Esophagus muscularis mucosa (tissue), 4 donors: ENCODE data around the gene PRRT3. TPM values are rescaled to one million over a fixed set of nuclear protein-coding genes. Genes with fewer than 3 reads are reported as not detected.

Experiments used
- DNase-seq: peaks from one replicate; pipeline ENCODE4 v3.0.0-alpha.2; 2017; ENCODE audit errors: extremely low spot score
- H3K27ac ChIP-seq, 4 donors: fragments of 200-600 bp; sonication (generic); replicated peaks in 1 of 4; 1 replicate in 3 of 4; 2 replicates in 1 of 4; pipeline ENCODE4 v1.5.1; 2016 to 2019; ENCODE audit warnings: mild to moderate bottlenecking in 1 of 4
- H3K27me3 ChIP-seq, 4 donors: fragments of 200-600 bp; sonication (generic); one replicate each; pipeline versions ENCODE4 v1.5.1 to v1.6.0; 2016 to 2019
- H3K36me3 ChIP-seq, 4 donors: fragments of 200-600 bp; sonication (generic); one replicate each; pipeline ENCODE4 v1.5.1; 2016 to 2019
- H3K4me1 ChIP-seq, 4 donors: fragments of 200-600 bp; sonication (generic); one replicate each; pipeline ENCODE4 v1.5.1; 2016 to 2019
- H3K4me3 ChIP-seq, 4 donors: fragments of 200-600 bp; sonication (generic); 1 replicate in 2 of 4; 2 replicates in 2 of 4; pipeline ENCODE4 v1.5.1; 2016 to 2019; ENCODE audit warnings: mild to moderate bottlenecking in 4 of 4, moderate library complexity in 1 of 4
- H3K9me3 ChIP-seq, 4 donors: fragments of 200-600 bp; sonication (generic); 1 replicate in 3 of 4; 2 replicates in 1 of 4; pipeline ENCODE4 v1.5.1; 2016 to 2019
- CTCF ChIP-seq, 3 experiments: fragments of 200-600 bp in 2 of 3; fragments of 450-650 bp in 1 of 3; sonication (generic) in 2 of 3; IDR thresholded peaks; one replicate each; pipeline ENCODE4 v1.5.1; 2017 to 2019; ENCODE audit warnings: antibody characterized with exemption in 3 of 3, mild to moderate bottlenecking in 2 of 3, moderate library complexity in 1 of 3
- EP300 ChIP-seq: sonication (generic); formaldehyde crosslinking; IDR thresholded peaks from one replicate; pipeline ENCODE4 v1.6.1; 2017; ENCODE audit warnings: antibody characterized with exemption
- POLR2A ChIP-seq: fragments of 450-650 bp; IDR thresholded peaks from one replicate; pipeline ENCODE4 v1.6.1; 2017; ENCODE audit warnings: antibody characterized with exemption, moderate library complexity, mild to moderate bottlenecking, low read depth
- POLR2AphosphoS5 ChIP-seq, 2 donors: sonication (generic); formaldehyde crosslinking; IDR thresholded peaks; one replicate each; pipeline ENCODE4 v1.6.1; 2017; ENCODE audit warnings: antibody characterized with exemption in 2 of 2
- WGBS: methylation state at CpG from one replicate; pipeline ENCODE4 v1.1.5; 2018; 5-methylcytosine and 5-hydroxymethylcytosine counted together
- intact Hi-C: fragments of 100-400 bp; cut with DNase I; formaldehyde crosslinking; loops from one replicate; pipeline ENCODE4 v1.15.1; 2023
- total RNA-seq, 4 donors: library from RNA; depleted of rRNA; stranded (reverse); fragments of >200 nt; gene quantifications; one replicate each; pipeline versions ENCODE4 v1.1.0 to v1.2.1, GENCODE V29; 2016

Gene PRRT3
- total RNA-seq, 4 donors from 2014 or later, result 0.83 to 2.5 (median 2.0) TPM

- peaks cover 10 to 45% (median 38%) of the 10 kb centered on the region in 4 donors for H3K36me3 ChIP-seq
- intact Hi-C loops, result no loop called here
- H3K27ac ChIP-seq, result peak overlapping the region; percentile 87 to 93 (median 90)
- H3K4me3 ChIP-seq, result peak overlapping the region; percentile 65 to 79 (median 71)
- peaks cover 0 to 6% (median 0%) of the 10 kb centered on the region in 4 donors for H3K27me3 ChIP-seq
- 15% methylated on average over 8 of the region's 90 CpGs for WGBS
- peaks cover 13 to 47% (median 33%) of the 10 kb centered on the region in 4 donors for H3K4me1 ChIP-seq
- TF ChIP-seq POLR2AphosphoS5 (IDR thresholded peaks at IDR 0.05) (peak; percentile 78 to 81), CTCF (IDR thresholded peaks at IDR 0.05) (peak; percentile 73 to 81 (median 79)), POLR2A (no peak)
- peak; percentile 93 for DNase-seq
- no peaks in the 10 kb centered on the region for H3K9me3 ChIP-seq
These were observed 5.8 kb downstream of the PRRT3 start for GRCh38 chr3:9946112-9947024.

- DNase-seq, result no peak
- Histone ChIP-seq H3K4me3 (no peak overlapping the region), H3K36me3 (peaks cover 10 to 53% (median 45%) of the 10 kb centered on the region in 4 donors), H3K4me1 (peaks cover 13 to 44% (median 30%) of the 10 kb centered on the region in 4 donors), H3K27me3 (peaks cover 0 to 6% (median 0%) of the 10 kb centered on the region in 4 donors), H3K27ac (peak overlapping the region; percentile 87 to 93 (median 90)), H3K9me3 (no peaks in the 10 kb centered on the region)
- TF ChIP-seq EP300 (no peak), CTCF (IDR thresholded peaks at IDR 0.05) (no peak), POLR2A (no peak), POLR2AphosphoS5 (IDR thresholded peaks at IDR 0.05) (no peak)
- 59% methylated on average over 10 of the region's 10 CpGs for WGBS
- intact Hi-C loops, result no loop called here
These were observed 6.8 kb downstream of the PRRT3 start for GRCh38 chr3:9945358-9945757.

GRCh38 chr3:9944271-9944670, 7.9 kb downstream of the PRRT3 start:
- H3K4me1 ChIP-seq, result peaks cover 13 to 43% (median 30%) of the 10 kb centered on the region in 4 donors
- no peak overlapping the region for H3K27ac ChIP-seq
- no peaks in the 10 kb centered on the region for H3K9me3 ChIP-seq
- H3K36me3 ChIP-seq, result peaks cover 10 to 49% (median 44%) of the 10 kb centered on the region in 4 donors
- peaks cover 0 to 6% (median 0%) of the 10 kb centered on the region in 4 donors for H3K27me3 ChIP-seq
- intact Hi-C loops, result no loop called here
- DNase-seq, result no peak
- WGBS, result 91% methylated on average over 7 of the region's 11 CpGs
- TF ChIP-seq CTCF (IDR thresholded peaks at IDR 0.05) (no peak), POLR2A (no peak), EP300 (no peak), POLR2AphosphoS5 (IDR thresholded peaks at IDR 0.05) (no peak)
- no peak overlapping the region for H3K4me3 ChIP-seq

- Histone ChIP-seq H3K27ac (no peak overlapping the region), H3K27me3 (peaks cover 0 to 6% (median 0%) of the 10 kb centered on the region in 4 donors), H3K9me3 (no peaks in the 10 kb centered on the region), H3K4me1 (peaks cover 13 to 32% (median 27%) of the 10 kb centered on the region in 4 donors), H3K36me3 (peaks cover 10 to 46% (median 43%) of the 10 kb centered on the region in 4 donors), H3K4me3 (no peak overlapping the region)
- 86% methylated on average over 10 of the region's 11 CpGs for WGBS
- intact Hi-C loops, result no loop called here
- TF ChIP-seq POLR2AphosphoS5 (IDR thresholded peaks at IDR 0.05) (no peak), POLR2A (no peak), CTCF (IDR thresholded peaks at IDR 0.05) (no peak), EP300 (no peak)
- no peak for DNase-seq
These were observed 9.1 kb downstream of the PRRT3 start for GRCh38 chr3:9942934-9943690.
